NCI-H526 treated with DMSO at 0.1 percent for 48 hours (cell line): ENCODE measurements around the gene ALDH3B1.
"Not testable (repeated sequence)": the region's sequence is repeated elsewhere in the genome, so short reads cannot be mapped to it uniquely, and the experiment has no call there.

ENCODE experiments used
- DNase-seq: peaks from one replicate; lab custom pipeline; 2025; lab: John Stamatoyannopoulos, UW

The ALDH3B1 gene

GRCh38 chr11:68010090-68011041 lies at the start of gene ALDH3B1:
Gene ALDH3B1 (plus strand): TSS chr11:68010327. CDS start chr11:68015298, 4,971 bp downstream.
- DNase-seq, result no peak

GRCh38 chr11:67963217-67963616 lies 46.9 kb upstream of the ALDH3B1 start:
- not testable (repeated sequence) for DNase-seq

- DNase-seq, result not testable (repeated sequence)
Observed at GRCh38 chr11:67963879-67964278, 46.2 kb upstream of the ALDH3B1 start.

- not testable (repeated sequence) for DNase-seq
Observed at GRCh38 chr11:67964746-67965145, 45.4 kb upstream of the ALDH3B1 start.

- not testable (repeated sequence) for DNase-seq
Observed at GRCh38 chr11:67965830-67966348, 44.2 kb upstream of the ALDH3B1 start.

GRCh38 chr11:67974746-67975145 lies 35.4 kb upstream of the ALDH3B1 start:
- DNase-seq, result not testable (repeated sequence)

GRCh38 chr11:67978766-67979418 lies 31.2 kb upstream of the ALDH3B1 start:
- peak; percentile 83 for DNase-seq

- DNase-seq, result not testable (repeated sequence)
Observed at GRCh38 chr11:67981226-67981625, 28.9 kb upstream of the ALDH3B1 start.

GRCh38 chr11:67982255-67982857 lies 27.8 kb upstream of the ALDH3B1 start:
- not testable (repeated sequence) for DNase-seq

GRCh38 chr11:67983951-67984350 lies 26.2 kb upstream of the ALDH3B1 start:
- DNase-seq, result no peak

GRCh38 chr11:67985302-67985701 lies 24.8 kb upstream of the ALDH3B1 start:
- not testable (repeated sequence) for DNase-seq

- DNase-seq, result not testable (repeated sequence)
Observed at GRCh38 chr11:67990546-67991346, 19.4 kb upstream of the ALDH3B1 start.

- DNase-seq, result not testable (repeated sequence)
Observed at GRCh38 chr11:67991347-67992121, 18.6 kb upstream of the ALDH3B1 start.

- peak; percentile 29 for DNase-seq
Observed at GRCh38 chr11:67993821-67994220, 16.3 kb upstream of the ALDH3B1 start.

GRCh38 chr11:67994387-67994786 lies 15.7 kb upstream of the ALDH3B1 start:
- not testable (repeated sequence) for DNase-seq

- not testable (repeated sequence) for DNase-seq
Observed at GRCh38 chr11:67995129-67995528, 15.0 kb upstream of the ALDH3B1 start.

GRCh38 chr11:67995579-67995978 lies 14.5 kb upstream of the ALDH3B1 start:
- not testable (repeated sequence) for DNase-seq

GRCh38 chr11:67996051-67996450 lies 14.1 kb upstream of the ALDH3B1 start:
- no peak for DNase-seq

- peak; percentile 78 for DNase-seq
Observed at GRCh38 chr11:67996622-67997474, 13.3 kb upstream of the ALDH3B1 start.
